Testis (tissue), 2 donors: Measurements from ENCODE around the gene EBF4.

Source experiments
- CTCF ChIP-seq, 3 experiments: fragments of 450-650 bp in 2 of 3; fragments of 200-600 bp in 1 of 3; sonication (generic) in 1 of 3; IDR thresholded peaks; one replicate each; pipeline ENCODE4 v1.5.1; 2016 to 2019; ENCODE audit warnings: antibody characterized with exemption in 3 of 3, mild to moderate bottlenecking in 2 of 3, moderate library complexity in 1 of 3
- POLR2A ChIP-seq: fragments of 450-650 bp; IDR thresholded peaks from one replicate; pipeline ENCODE4 v1.6.1; 2017; ENCODE audit warnings: antibody characterized with exemption, mild to moderate bottlenecking, moderate library complexity

- TF ChIP-seq CTCF (IDR thresholded peaks at IDR 0.05) = no peak
- TF ChIP-seq POLR2A = no peak
Measured at GRCh38 chr20:2738331-2739041, 45.9 kb downstream of the EBF4 start.
